HG03439 (cell line): Measurements from ENCODE around the gene MINAR1.

Source experiments
- ATAC-seq: cut with Tn5 transposase; IDR thresholded peaks from one replicate; pipeline ENCODE4 v1.9.1; 2021; ENCODE audit warnings: mild to moderate bottlenecking, moderate library complexity; ENCODE audit not compliant: unreplicated experiment

The MINAR1 gene

GRCh38 chr15:79432345-79433275 is 474 bp downstream of the MINAR1 start:
- no peak for ATAC-seq

DNA sequence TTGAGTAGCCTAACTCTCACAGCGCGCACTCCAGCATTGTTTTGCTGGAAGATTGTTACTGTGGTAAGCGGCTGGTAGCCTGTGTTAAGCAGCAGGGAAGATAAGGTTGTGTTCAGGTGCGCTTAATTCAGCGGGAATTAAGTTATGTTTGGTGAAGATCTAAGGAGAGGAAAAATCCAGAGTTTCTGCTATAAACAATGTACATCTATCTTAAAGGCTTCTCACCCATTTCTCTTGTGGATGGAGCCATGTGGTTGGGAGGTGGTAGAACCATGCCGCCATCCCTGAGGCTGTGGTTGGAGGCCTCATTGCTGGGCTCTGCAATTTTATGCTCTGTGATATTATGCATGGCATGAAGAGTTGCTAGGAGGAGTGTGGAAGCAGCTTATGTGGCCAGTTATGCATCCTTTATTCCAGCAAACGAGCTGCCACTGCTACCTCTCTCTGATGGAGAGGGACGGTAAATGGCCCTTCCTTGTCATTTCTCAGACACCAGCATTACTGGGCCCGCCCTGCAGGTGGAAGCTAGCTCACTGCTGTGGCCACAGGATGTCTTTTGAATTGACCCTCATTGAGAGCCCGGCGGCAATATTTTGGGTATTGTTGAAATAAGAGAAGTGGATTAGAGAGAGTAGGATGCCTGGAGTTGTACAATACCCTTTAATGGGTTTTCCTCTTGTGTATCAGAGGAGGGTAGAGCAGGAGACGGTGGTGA is 1.3 kb downstream of the MINAR1 start:
- ATAC-seq = no peak

DNA sequence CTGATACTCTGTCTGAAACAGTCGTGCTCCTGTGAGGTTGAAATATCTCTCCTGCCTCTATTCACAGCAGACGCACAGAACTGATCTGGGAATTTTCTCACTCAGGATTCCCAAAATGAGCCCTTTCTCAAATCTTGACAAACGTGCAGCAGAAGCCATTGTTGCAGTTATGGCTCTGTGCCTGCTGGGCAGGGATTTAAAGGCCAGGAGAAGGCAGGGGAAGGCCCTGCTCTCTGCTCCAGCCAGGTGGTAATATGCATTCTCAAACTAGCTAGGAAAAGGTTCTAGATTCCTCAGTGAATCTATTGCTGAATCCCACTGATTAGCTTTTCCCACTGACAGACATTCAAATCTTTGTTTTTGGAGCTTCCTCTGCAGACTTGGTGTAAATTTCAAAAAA is 2.2 kb downstream of the MINAR1 start:
- no peak for ATAC-seq

GRCh38 chr15:79436037-79436780 is 4.1 kb downstream of the MINAR1 start:
- ATAC-seq = no peak

DNA sequence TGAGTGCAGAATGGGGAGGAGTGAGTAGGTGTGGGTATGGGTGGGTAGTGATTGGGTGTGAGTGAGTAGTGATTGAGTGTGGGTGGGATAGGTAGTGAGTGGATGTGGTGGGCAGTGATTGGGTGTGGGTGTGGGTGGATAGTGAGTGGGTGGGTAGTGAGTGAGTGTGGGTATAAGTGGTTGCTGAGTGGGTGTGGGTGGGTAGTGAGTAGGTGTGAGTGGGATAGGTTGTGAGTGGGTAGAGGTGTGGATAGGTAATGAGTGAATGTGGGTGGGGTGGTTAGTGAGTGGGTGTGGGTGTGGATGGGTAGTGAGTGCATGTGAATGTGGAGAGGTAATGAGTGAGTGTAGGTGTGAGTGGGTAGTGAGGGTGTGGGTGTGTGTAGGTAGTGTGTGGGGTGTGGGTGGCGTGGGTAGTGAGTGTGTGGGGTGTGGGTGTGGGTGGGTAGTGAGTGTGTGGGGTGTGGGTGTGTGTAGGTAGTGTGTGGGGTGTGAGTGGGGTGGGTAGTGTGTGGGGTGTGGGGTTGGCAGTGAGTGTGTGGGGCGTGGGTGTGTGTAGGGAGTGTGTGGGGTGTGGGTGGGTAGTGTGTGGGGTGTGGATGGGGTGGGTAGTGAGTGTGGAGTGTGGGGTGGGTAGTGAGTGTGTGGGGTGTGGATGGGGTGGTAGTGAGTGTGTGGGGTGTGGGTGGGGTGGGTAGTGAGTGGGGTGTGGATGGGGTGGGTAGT is 5.3 kb downstream of the MINAR1 start:
- no peak for ATAC-seq

DNA sequence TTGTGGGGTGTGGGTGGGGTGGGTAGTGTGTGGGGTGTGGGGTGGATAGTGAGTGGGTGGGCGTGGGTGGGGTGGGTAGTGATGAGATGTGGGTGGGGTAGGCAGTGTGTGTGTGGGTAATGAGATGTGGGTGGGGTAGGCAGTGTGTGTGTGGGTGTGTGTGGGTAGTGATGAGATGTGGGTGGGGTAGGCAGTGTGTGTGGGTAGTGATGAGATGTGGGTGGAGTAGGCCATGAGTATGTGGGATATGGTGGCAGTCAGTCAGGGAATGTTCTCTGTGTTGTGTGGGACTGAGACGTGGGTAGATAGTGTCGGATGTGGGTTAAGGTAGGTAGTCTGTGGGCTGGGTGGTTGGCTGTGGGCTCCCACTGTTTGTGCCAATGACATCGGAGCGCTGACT is 7.1 kb downstream of the MINAR1 start:
- no peak for ATAC-seq

DNA sequence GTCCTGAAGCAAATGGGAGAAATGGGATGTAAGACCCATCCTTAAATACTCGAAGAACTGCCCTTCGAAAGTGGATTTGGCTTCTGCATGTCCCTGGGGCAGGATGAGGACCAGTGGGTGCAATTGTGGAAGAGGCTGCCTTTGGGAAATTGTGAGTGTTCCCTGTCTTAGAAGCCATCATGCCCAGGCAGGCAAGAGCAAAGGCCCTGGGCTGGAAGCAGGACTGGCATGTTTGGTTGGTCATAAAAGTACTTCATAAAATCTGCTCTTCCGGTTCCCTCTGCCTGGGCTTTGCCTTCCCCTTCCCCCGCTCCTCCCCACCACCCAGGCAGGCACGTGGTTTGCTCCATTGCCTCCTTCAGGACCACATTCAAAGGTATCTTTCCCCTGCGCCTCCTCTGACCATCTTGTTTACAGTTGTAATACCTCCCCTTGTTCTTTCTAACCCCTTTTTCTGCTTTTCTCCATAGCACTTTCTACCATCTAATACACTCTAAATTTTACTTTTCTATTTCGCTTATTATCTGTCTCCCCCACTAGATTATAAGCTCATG is 8.3 kb downstream of the MINAR1 start:
- ATAC-seq = no peak

GRCh38 chr15:79442911-79443310 is 10.8 kb downstream of the MINAR1 start:
- no peak for ATAC-seq

DNA sequence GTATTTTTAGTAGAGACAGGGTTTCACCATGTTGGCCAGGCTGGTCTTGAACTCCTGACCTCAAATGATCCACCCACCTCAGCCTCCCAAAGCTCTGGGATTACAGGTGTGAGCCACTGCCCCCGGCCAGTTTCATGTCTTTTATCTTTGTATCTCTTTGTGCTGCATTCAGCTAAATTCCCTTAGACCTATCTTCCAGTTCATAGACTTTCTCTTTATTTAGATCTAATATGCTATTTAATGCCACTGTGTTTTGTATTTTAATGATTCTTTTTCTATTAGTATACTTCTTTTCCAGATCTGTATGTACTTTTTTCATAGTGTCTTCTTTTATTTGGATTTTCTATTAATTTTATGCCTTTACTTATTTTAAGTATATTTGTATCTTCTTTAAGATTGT is 14.9 kb downstream of the MINAR1 start:
- ATAC-seq = no peak

GRCh38 chr15:79450648-79451047 is 18.5 kb downstream of the MINAR1 start:
- no peak for ATAC-seq

DNA sequence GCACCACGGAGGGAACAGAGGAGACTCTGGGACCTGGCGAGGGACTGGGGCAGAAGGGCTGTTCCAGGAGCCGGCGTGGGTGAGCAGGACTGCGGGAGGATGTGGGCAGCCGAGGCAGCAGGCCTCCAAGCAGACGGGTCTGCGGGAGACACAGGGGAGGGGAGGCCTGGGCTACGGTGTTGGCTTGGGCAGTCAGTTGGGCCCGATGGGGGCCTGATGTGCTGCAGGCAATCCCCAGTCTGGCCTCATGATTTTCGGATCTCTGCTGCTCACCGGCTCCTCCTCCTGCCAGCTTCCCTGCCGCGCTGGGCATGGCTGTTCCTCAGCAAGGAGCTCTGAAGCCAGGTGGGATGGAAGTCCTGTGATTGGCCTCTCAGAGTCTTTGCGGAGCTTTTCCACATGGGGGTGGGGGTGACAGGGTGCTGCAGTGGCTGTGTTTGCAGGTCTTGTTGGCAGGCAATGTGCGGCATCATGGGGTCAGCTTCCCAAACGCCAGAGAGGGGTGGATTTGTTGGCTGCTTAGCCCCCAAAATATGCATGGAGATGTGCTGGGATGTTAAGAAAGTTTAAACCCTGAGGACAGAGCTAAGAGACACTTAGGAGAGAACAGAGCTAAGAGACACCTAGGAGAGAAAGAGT is 19.3 kb downstream of the MINAR1 start:
- no peak for ATAC-seq

DNA sequence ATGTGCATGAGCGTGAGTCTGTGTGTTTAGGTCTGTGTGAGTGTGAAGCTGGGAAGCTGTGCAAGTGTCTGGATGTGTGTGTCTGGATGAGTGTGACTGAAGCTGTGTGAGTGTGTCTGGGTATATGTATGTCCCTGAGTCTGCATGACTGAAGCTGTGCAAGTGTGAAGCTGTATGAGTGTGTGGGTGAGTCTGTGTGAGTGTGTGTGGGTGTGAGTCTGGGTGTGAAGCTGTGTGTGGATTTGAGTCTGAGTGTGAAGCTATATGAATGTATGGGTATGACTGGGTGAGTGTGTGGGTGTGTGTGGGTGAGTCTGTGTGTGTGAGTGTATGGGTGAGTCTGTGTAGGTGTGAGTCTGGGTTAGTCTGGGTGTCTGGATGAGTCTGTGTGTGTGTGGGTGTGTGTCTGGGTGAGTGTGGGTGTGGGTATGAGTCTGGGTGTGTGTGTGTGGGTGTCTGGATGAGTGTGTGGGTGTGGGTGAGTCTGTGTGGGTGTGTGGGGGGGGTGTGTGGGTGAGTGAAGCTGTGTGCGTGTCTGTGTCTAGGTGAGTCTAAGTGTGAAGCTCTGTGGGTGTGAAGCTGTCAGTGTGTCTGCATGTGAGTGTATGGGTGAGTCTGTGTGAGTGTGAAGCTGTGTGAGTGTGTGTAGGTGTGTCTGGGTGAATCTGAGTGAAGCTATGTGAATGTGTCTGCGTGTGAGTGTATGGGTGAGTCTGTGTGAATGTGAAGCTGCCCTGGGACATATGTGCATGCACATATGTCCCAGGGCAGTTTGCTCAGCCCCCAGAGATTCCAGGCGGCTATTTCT is 20.3 kb downstream of the MINAR1 start:
- no peak for ATAC-seq

GRCh38 chr15:79453446-79453845 is 21.3 kb downstream of the MINAR1 start:
- ATAC-seq = no peak

GRCh38 chr15:79454063-79454462 is 21.9 kb downstream of the MINAR1 start:
- ATAC-seq = no peak

GRCh38 chr15:79455361-79455760 is 23.2 kb downstream of the MINAR1 start:
- ATAC-seq = no peak

GRCh38 chr15:79455943-79456342 is 23.8 kb downstream of the MINAR1 start:
- ATAC-seq = no peak

- ATAC-seq = no peak
Measured at GRCh38 chr15:79458491-79458890, 26.4 kb downstream of the MINAR1 start.

DNA sequence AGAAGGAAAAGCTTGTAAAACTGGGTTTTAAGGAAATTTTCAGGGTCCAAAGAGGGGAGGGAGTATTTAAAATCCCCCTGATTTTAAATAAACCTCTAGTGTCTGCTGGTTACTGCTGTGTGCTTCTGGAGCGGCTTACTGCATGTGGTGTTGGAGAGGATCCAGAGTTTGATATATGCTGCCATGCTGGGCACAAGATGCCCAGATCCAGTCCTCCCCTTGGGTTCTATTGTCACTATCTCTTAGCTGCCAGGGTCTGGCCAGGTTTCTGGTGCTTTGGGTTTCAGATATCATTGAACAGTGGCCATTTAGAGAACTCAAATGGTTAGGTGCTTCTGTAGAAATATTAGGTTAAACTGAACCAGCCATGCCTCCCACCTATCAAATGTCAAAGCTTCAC is 27.5 kb downstream of the MINAR1 start:
- ATAC-seq = no peak
